Measurements from ENCODE around the gene CMPK1. TPM values are rescaled to one million over a fixed set of nuclear protein-coding genes. Genes with fewer than 3 reads are reported as not detected.

CMPK1 gene
- total and polyA plus RNA-seq, 2 of the 4 experiments (the other 2 are of a cell fraction): 23.1 to 31.9 TPM

- Histone ChIP-seq H3K14ac (replicated peaks; ENCODE audit: low read depth, low read length) (no peak overlapping the region), H3K27ac (ENCODE audit: insufficient read depth, low read length) (no peak overlapping the region), H3K9me3 (ENCODE audit: control insufficient read depth, insufficient read depth, low read length) (no peaks in the 10 kb centered on the region), H4K91ac (ENCODE audit: insufficient read depth, low read depth, low read length) (no peak overlapping the region), H3K23ac (ENCODE audit: low read depth, low read length) (no peak overlapping the region), H2BK20ac (ENCODE audit: low read depth, low read length) (no peak overlapping the region), H4K5ac (ENCODE audit: low read depth, low read length) (no peak overlapping the region), H3K4me3 (ENCODE audit: insufficient read depth, low read depth, low read length) (no peak overlapping the region), H3K4me2 (ENCODE audit: low read depth, low read length) (no peak overlapping the region), H3K18ac (ENCODE audit: low read depth, low read length) (no peak overlapping the region), H2AK9ac (replicated peaks; ENCODE audit: low read depth, low read length, poor library complexity) (no peak overlapping the region), H2BK15ac (ENCODE audit: low read depth, low read length) (no peak overlapping the region), H3K9me1 (ENCODE audit: insufficient read depth, low read length) (no peaks in the 10 kb centered on the region), H3K79me1 (ENCODE audit: low read depth in 1 of 2, low read length in 2 of 2) (peaks cover 3 to 19% of the 10 kb centered on the region in 2 experiments), H4K20me1 (ENCODE audit: insufficient read depth, low read length) (no peaks in the 10 kb centered on the region; the same call in 1 of the 2 replicates), H3K4ac (ENCODE audit: low read depth, low read length) (no peak overlapping the region), H3K9ac (ENCODE audit: low read depth, low read length) (no peak overlapping the region), H2BK120ac (ENCODE audit: low read depth, low read length) (no peak overlapping the region), H3K36me3 (ENCODE audit: control insufficient read depth, insufficient read depth, low read length) (peaks cover 16% of the 10 kb centered on the region), H2BK5ac (ENCODE audit: low read depth, low read length, poor library complexity, severe bottlenecking) (no peak overlapping the region), H3K4me1 (ENCODE audit: control insufficient read depth, insufficient read depth, low read length) (peaks cover 5% of the 10 kb centered on the region; the same call in 1 of the 2 replicates), H4K8ac (ENCODE audit: low read depth in 2 of 2, low read length in 2 of 2) (no peak overlapping the region), H3K27me3 (ENCODE audit: control insufficient read depth, insufficient read depth, low read length) (no peaks in the 10 kb centered on the region), H2AK5ac (ENCODE audit: low read depth, low read length) (no peak overlapping the region), H2AFZ (replicated peaks; ENCODE audit: low read length, poor library complexity) (no peak overlapping the region), H3K56ac (ENCODE audit: extremely low read depth, insufficient read depth, low read length) (no peak overlapping the region)
- ATAC-seq (ENCODE audit: low read depth): no peak
- ChIA-PET POLR2A (ENCODE audit: unreplicated experiment) (interaction anchor here (0.6 kb wide), 1 partner anchor 43 kb away, joined by 5 read pairs; no protein-coding TSS in a partner anchor), CTCF (interaction anchor here (1.3 kb wide), 1 partner anchor 17 kb away, joined by 3 read pairs; no protein-coding TSS in a partner anchor)
- BruUV-seq (replicated peaks): no TSS peak
- in situ Hi-C loops (cut with MboI; ENCODE audit: low sequenced_read_pairs): no loop called here
- peak; percentile 70 for DNase-seq
- TF ChIP-seq RFX5 (IDR thresholded peaks at IDR 0.05; ENCODE audit: low read depth, low read length): no peak
- TF ChIP-seq RAD21 (IDR thresholded peaks at IDR 0.05; ENCODE audit: low read length): no peak
- TF ChIP-seq MAZ (IDR thresholded peaks at IDR 0.05; ENCODE audit: borderline replicate concordance, low read depth, low read length): no peak
- no peak for TF ChIP-seq BHLHE40 (IDR thresholded peaks at IDR 0.05; ENCODE audit: low read depth, low read length)
- TF ChIP-seq POLR2A (IDR thresholded peaks at IDR 0.05; ENCODE audit: low read depth, low read length): no peak
- TF ChIP-seq CHD1 (IDR thresholded peaks at IDR 0.05; ENCODE audit: low read depth, low read length): no peak
- no peak for TF ChIP-seq SMC3 (IDR thresholded peaks at IDR 0.05; ENCODE audit: low read depth, low read length)
- TF ChIP-seq CEBPB (IDR thresholded peaks at IDR 0.05; ENCODE audit: low read depth, low read length): no peak
- no peak for TF ChIP-seq MAFK (IDR thresholded peaks at IDR 0.05; ENCODE audit: low read depth, low read length)
- no peak for TF ChIP-seq CTCF (conservative IDR thresholded peaks at IDR 0.05; ENCODE audit: low read depth, low read length)
- TF ChIP-seq MXI1 (IDR thresholded peaks at IDR 0.05; ENCODE audit: borderline replicate concordance, low read depth, low read length): no peak
- no peak for TF ChIP-seq NFE2L2 (IDR thresholded peaks at IDR 0.05; ENCODE audit: low read depth, low read length)
- no peak for TF ChIP-seq USF2 (IDR thresholded peaks at IDR 0.05; ENCODE audit: low read depth, low read length)
- no peak for TF ChIP-seq ELK1 (IDR thresholded peaks at IDR 0.05; ENCODE audit: borderline replicate concordance, low read depth, low read length)
- TF ChIP-seq FOS (IDR thresholded peaks at IDR 0.05; ENCODE audit: low read depth, low read length): no peak
- no peak for TF ChIP-seq RCOR1 (IDR thresholded peaks at IDR 0.05; ENCODE audit: insufficient replicate concordance, low read length)
- intact Hi-C loops (cut with micrococcal nuclease): no loop called here
- dilution Hi-C loops (cut with HindIII; ENCODE audit: low sequenced_read_pairs, unreplicated experiment): no loop called here
Measured at GRCh38 chr1:47371016-47371517, 37.5 kb downstream of the CMPK1 start.
